NCI-H128 (cell line): Measurements from ENCODE around the gene VPREB1.
"Not testable (repeated sequence)": the region's sequence is repeated elsewhere in the genome, so short reads cannot be mapped to it uniquely, and the experiment has no call there.

ENCODE experiments used
- DNase-seq: peaks from one replicate; lab custom pipeline; 2025; ENCODE audit not compliant: unreplicated experiment; lab: John Stamatoyannopoulos, UW

VPREB1 gene

GRCh38 chr22:22244316-22245250 is at the start of gene VPREB1:
TSS of gene VPREB1 (plus strand) at chr22:22244786. CDS start at chr22:22244814, 28 bp downstream.
- DNase-seq: no peak

- no peak for DNase-seq
Measured at GRCh38 chr22:22194931-22195264, 49.7 kb upstream of the VPREB1 start.

GRCh38 chr22:22195265-22196017 is 49.1 kb upstream of the VPREB1 start:
- peak; percentile 38 for DNase-seq

- no peak for DNase-seq
Measured at GRCh38 chr22:22196018-22196533, 48.5 kb upstream of the VPREB1 start.

- DNase-seq: no peak
Measured at GRCh38 chr22:22196833-22197477, 47.6 kb upstream of the VPREB1 start.

- no peak for DNase-seq
Measured at GRCh38 chr22:22197993-22198402, 46.6 kb upstream of the VPREB1 start.

GRCh38 chr22:22198751-22199150 is 45.8 kb upstream of the VPREB1 start:
- DNase-seq: no peak

GRCh38 chr22:22199634-22200033 is 45.0 kb upstream of the VPREB1 start:
- DNase-seq: no peak

GRCh38 chr22:22200569-22201184 is 43.9 kb upstream of the VPREB1 start:
- DNase-seq: no peak

- DNase-seq: no peak
Measured at GRCh38 chr22:22201185-22201929, 43.2 kb upstream of the VPREB1 start.

- no peak for DNase-seq
Measured at GRCh38 chr22:22201930-22202343, 42.6 kb upstream of the VPREB1 start.

- DNase-seq: no peak
Measured at GRCh38 chr22:22203048-22203971, 41.3 kb upstream of the VPREB1 start.

- no peak for DNase-seq
Measured at GRCh38 chr22:22207845-22208564, 36.6 kb upstream of the VPREB1 start.

- DNase-seq: no peak
Measured at GRCh38 chr22:22208652-22209051, 35.9 kb upstream of the VPREB1 start.

- not testable (repeated sequence) for DNase-seq
Measured at GRCh38 chr22:22209080-22209640, 35.4 kb upstream of the VPREB1 start.

GRCh38 chr22:22210375-22210774 is 34.2 kb upstream of the VPREB1 start:
- DNase-seq: no peak

GRCh38 chr22:22210889-22211833 is 33.4 kb upstream of the VPREB1 start:
- DNase-seq: no peak
